Suprapubic skin (tissue), 4 donors: Measurements from ENCODE around the gene FAM240B. TPM values are rescaled to one million over a fixed set of nuclear protein-coding genes. Genes with fewer than 3 reads are reported as not detected.

Source experiments
- DNase-seq, 2 donors: peaks; one replicate each; pipeline ENCODE4 v3.0.0-alpha.2; 2019; ENCODE audit warnings: low spot score in 2 of 2
- H3K27ac ChIP-seq: fragments of 200-600 bp; sonication (generic); one replicate; pipeline ENCODE4 v1.5.1; 2019
- H3K27me3 ChIP-seq: fragments of 200-600 bp; sonication (generic); one replicate; pipeline ENCODE4 v1.5.1; 2019
- H3K36me3 ChIP-seq: fragments of 200-600 bp; sonication (generic); one replicate; pipeline ENCODE4 v1.5.1; 2019
- H3K4me1 ChIP-seq: fragments of 200-600 bp; sonication (generic); one replicate; pipeline ENCODE4 v1.5.1; 2019
- H3K4me3 ChIP-seq: fragments of 200-600 bp; sonication (generic); one replicate; pipeline ENCODE4 v1.5.1; 2019; ENCODE audit warnings: mild to moderate bottlenecking
- H3K9me3 ChIP-seq: fragments of 200-600 bp; sonication (generic); one replicate; pipeline ENCODE4 v1.5.1; 2019
- EP300 ChIP-seq: sonication (generic); formaldehyde crosslinking; IDR thresholded peaks from one replicate; pipeline ENCODE4 v1.6.1; 2017; ENCODE audit warnings: antibody characterized with exemption
- POLR2A ChIP-seq, 2 donors: fragments of 450-650 bp; IDR thresholded peaks; one replicate each; pipeline ENCODE4 v1.6.1; 2017; ENCODE audit warnings: antibody characterized with exemption in 2 of 2, mild to moderate bottlenecking in 2 of 2, moderate library complexity in 2 of 2
- POLR2AphosphoS5 ChIP-seq, 3 donors: sonication (generic); formaldehyde crosslinking; IDR thresholded peaks; one replicate each; pipeline ENCODE4 v1.6.1; 2017; ENCODE audit warnings: antibody characterized with exemption in 3 of 3
- WGBS: methylation state at CpG from one replicate; pipeline ENCODE4 v1.1.5; 2018; 5-methylcytosine and 5-hydroxymethylcytosine counted together
- total RNA-seq, 4 donors: library from RNA; depleted of rRNA; stranded (reverse); fragments of >200 nt; gene quantifications; one replicate each; pipeline ENCODE4 v1.1.0, GENCODE V29; 2016
- TF ChIP-seq, protein P1 (sequence below), 2 donors: fragments of 200-600 bp in 1 of 2; fragments of 450-650 bp in 1 of 2; sonication (generic) in 1 of 2; IDR thresholded peaks; one replicate each; pipeline ENCODE4 v1.5.1; 2016 to 2019; ENCODE audit warnings: antibody characterized with exemption in 2 of 2, mild to moderate bottlenecking in 1 of 2, moderate library complexity in 1 of 2

Gene FAM240B
- total RNA-seq, 4 donors from 2014 or later = not detected

DNA sequence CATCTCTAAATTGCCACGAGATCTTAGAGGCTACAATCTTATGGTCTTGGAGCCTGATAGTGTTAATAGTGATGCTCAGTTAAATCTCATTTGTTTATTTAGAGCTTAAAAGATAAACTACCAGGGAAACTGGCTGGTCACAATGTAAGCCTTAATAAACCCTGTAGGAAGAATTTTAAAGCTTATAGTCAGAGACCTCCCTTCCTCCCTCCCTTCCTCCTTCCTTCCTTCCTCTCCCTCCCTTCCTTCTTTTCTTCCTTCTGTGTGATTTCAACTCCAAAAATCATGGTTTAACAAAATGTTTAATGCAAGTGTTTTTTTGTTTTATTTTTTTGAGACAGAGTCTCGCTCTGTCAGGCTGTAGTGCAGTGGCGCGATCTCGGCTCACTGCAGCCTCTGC is 14.9 kb upstream of the FAM240B start:
- TF ChIP-seq, protein P1, sequence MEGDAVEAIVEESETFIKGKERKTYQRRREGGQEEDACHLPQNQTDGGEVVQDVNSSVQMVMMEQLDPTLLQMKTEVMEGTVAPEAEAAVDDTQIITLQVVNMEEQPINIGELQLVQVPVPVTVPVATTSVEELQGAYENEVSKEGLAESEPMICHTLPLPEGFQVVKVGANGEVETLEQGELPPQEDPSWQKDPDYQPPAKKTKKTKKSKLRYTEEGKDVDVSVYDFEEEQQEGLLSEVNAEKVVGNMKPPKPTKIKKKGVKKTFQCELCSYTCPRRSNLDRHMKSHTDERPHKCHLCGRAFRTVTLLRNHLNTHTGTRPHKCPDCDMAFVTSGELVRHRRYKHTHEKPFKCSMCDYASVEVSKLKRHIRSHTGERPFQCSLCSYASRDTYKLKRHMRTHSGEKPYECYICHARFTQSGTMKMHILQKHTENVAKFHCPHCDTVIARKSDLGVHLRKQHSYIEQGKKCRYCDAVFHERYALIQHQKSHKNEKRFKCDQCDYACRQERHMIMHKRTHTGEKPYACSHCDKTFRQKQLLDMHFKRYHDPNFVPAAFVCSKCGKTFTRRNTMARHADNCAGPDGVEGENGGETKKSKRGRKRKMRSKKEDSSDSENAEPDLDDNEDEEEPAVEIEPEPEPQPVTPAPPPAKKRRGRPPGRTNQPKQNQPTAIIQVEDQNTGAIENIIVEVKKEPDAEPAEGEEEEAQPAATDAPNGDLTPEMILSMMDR (IDR thresholded peaks at IDR 0.05) = no peak
- TF ChIP-seq POLR2A (IDR thresholded peaks at IDR 0.05) = no peak
- no peak for TF ChIP-seq EP300
- TF ChIP-seq POLR2AphosphoS5 (IDR thresholded peaks at IDR 0.05) = no peak
- no peak for DNase-seq
- Histone ChIP-seq H3K4me3 (no peak overlapping the region), H3K36me3 (no peaks in the 10 kb centered on the region), H3K4me1 (no peaks in the 10 kb centered on the region), H3K27ac (no peak overlapping the region), H3K9me3 (no peaks in the 10 kb centered on the region), H3K27me3 (peaks cover 15% of the 10 kb centered on the region)
- 98% methylated on average over 4 of the region's 5 CpGs for WGBS

DNA sequence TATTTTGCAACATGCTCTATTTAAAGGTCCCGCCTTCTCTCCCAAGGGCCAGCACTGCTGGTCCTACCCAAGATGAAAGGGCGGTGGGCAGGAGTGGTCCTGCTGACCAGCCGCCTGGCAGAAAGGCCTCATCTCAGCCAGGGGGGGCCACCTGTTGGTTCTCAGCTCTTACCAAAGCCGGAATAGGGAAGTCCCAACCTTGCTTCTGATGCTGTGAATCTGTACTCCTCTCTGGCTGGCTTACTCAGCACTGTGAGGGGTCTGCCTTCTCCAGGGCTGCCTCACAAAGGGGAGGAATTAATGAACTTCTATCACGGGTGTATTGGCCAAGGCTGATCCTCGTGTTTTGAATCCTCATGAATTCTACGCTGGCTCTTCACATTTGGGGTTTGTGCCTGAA is 13.6 kb upstream of the FAM240B start:
- H3K27ac ChIP-seq = no peak overlapping the region
- peaks cover 6% of the 10 kb centered on the region for H3K27me3 ChIP-seq
- no peaks in the 10 kb centered on the region for H3K9me3 ChIP-seq
- no peaks in the 10 kb centered on the region for H3K36me3 ChIP-seq
- TF ChIP-seq, protein P1 (IDR thresholded peaks at IDR 0.05) = no peak
- TF ChIP-seq POLR2A (IDR thresholded peaks at IDR 0.05) = no peak
- TF ChIP-seq EP300 = no peak
- no peak for TF ChIP-seq POLR2AphosphoS5 (IDR thresholded peaks at IDR 0.05)
- no peaks in the 10 kb centered on the region for H3K4me1 ChIP-seq
- no peak for DNase-seq
- 89% methylated on average over 7 of the region's 7 CpGs for WGBS
- no peak overlapping the region for H3K4me3 ChIP-seq

DNA sequence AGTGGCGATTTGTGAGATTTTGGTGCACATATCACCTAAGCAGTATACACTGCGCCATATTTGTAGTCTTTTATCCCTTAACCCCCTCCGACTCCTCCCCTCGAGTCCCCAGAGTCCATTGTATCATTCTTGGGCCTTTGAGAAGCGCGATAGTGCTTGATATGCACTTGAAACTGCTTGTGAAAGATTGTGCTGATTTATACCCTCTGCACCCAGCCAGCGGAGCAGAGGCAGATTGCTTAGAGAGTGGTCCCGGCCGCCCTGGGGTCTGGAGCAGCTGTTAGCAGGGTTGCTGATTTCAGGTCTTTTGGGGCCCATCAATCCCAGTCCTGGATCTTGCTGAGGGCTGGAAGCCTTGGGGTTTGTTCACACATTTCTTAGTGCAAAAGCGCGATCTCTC is 13.0 kb upstream of the FAM240B start:
- TF ChIP-seq, protein P1 (IDR thresholded peaks at IDR 0.05) = no peak
- no peak for TF ChIP-seq EP300
- no peak for TF ChIP-seq POLR2AphosphoS5 (IDR thresholded peaks at IDR 0.05)
- no peak for TF ChIP-seq POLR2A (IDR thresholded peaks at IDR 0.05)
- DNase-seq = no peak
- peaks cover 6% of the 10 kb centered on the region for H3K27me3 ChIP-seq
- 75% methylated on average over 10 of the region's 11 CpGs for WGBS
- H3K27ac ChIP-seq = no peak overlapping the region
- no peaks in the 10 kb centered on the region for H3K36me3 ChIP-seq
- no peaks in the 10 kb centered on the region for H3K9me3 ChIP-seq
- H3K4me3 ChIP-seq = no peak overlapping the region
- H3K4me1 ChIP-seq = no peaks in the 10 kb centered on the region

DNA sequence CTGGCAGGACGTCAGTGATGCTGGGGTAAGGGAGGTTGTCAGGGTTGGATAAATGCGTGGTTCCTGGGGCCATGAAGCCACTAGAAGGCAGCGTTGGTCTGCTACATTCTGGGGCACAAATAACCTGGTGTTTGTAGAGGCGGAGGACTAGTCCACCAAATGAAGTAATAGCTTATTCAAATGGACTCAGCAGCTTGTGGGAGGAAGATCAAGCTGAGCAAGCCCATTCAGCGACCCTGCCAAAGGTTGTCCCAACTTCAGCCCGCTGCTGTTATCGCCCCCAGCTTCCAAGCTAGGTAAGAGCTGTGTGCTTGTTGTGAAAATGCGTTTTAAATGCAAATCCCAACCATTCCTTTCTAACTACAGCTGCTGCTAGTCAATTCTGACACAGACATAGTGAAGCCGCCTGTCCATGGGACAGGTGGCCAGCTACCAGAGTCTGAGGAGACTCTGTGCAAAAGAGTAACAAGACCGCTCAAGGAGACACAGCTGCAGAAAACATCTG is 7.6 kb upstream of the FAM240B start:
- Histone ChIP-seq H3K27ac (no peak overlapping the region), H3K36me3 (no peaks in the 10 kb centered on the region), H3K9me3 (no peaks in the 10 kb centered on the region), H3K4me1 (no peaks in the 10 kb centered on the region), H3K27me3 (no peaks in the 10 kb centered on the region), H3K4me3 (no peak overlapping the region)
- 29% methylated on average over 10 of the region's 10 CpGs for WGBS
- no peak for DNase-seq
- no peak for TF ChIP-seq POLR2A (IDR thresholded peaks at IDR 0.05)
- TF ChIP-seq EP300 = no peak
- TF ChIP-seq, protein P1 (IDR thresholded peaks at IDR 0.05) = no peak

DNA sequence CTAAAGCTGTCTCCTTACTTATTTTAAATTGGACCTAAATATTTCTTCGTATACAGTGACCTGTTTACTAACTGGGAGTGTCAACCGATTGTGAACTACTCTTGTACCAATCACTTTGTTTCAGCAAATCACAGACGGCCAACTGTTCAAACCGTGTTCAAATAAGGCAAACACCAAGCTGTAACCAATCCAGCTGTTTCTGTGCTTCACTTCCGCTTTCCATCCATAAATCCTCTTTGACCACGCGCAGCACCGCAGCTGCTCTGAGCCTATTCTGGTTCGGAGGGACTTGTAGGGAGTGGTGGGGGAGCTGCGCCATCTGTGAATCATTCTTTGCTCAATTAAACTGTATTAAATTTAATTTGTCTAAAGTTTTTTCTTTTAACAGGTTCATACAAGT is 4.8 kb upstream of the FAM240B start:
- 64% methylated on average over 10 of the region's 10 CpGs for WGBS
- Histone ChIP-seq H3K27me3 (no peaks in the 10 kb centered on the region), H3K27ac (no peak overlapping the region), H3K4me1 (no peaks in the 10 kb centered on the region), H3K4me3 (no peak overlapping the region), H3K36me3 (no peaks in the 10 kb centered on the region), H3K9me3 (no peaks in the 10 kb centered on the region)
- TF ChIP-seq, protein P1 (IDR thresholded peaks at IDR 0.05) = no peak
- TF ChIP-seq POLR2AphosphoS5 (IDR thresholded peaks at IDR 0.05) (no peak), POLR2A (IDR thresholded peaks at IDR 0.05) (no peak), EP300 (no peak)
- DNase-seq = no peak
